T-helper 1 cell treated with Interleukin-12 subunit alpha and Interleukin-12 subunit beta and Interleukin-4 antibody, amounts not matched to agents 30 ng/mL and 1 ng/mL, for 36 hours (primary cell): ENCODE results near the gene SEC14L5. TPM values are rescaled to one million over a fixed set of nuclear protein-coding genes. Genes with fewer than 3 reads are reported as not detected.

ENCODE experiments used
- intact Hi-C: fragments of 100-400 bp; cut with micrococcal nuclease; formaldehyde crosslinking; loops from one replicate; pipeline ENCODE4 v1.15.1; 2024
- total RNA-seq: library from RNA; stranded (reverse); gene quantifications from 2 replicates; pipeline ENCODE4 v1.2.3, GENCODE V29; 2022

The SEC14L5 gene
- not detected in 2 replicates for total RNA-seq

- intact Hi-C loops, result loop anchor here (1.0 to 5.0 kb wide), 15 partner anchors 75 to 706 kb away; partner anchors contain the start of genes ANKS3, DNAAF8, HMOX2 and MGRN1
Measured at GRCh38 chr16:4957720-4958509, at the start of gene SEC14L5. Gene SEC14L5, plus strand, starts transcription at chr16:4958330. Its CDS starts 994 bp downstream, at chr16:4959324.

DNA sequence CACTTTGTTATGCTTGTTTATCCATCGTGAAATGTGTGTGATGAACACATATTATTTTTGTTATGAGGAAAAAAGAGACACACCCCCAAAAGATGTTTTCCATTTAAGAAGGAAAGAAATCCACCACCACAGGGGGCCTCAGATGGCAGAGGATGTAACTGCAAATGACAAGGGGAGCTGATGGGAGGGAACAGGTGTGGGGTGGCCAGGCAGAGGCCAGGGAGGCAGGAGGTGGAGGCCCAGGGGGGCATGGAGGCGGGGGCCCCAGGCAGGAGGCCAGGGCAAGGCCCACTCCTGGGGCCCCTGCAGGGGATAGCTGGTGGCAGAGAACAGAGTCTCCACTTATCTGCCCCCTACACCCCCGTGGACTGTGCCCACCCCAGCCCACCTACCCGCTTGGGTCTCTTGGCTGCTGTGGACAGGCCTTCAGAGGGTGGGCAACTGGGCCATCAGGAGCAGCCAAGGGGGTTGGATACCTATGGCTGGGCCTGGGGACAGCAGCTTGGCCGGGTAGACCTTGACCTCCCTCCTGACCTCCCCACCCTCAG, 49.2 kb upstream of the SEC14L5 start:
- intact Hi-C loops, result no loop called here

- intact Hi-C loops, result no loop called here
Measured at GRCh38 chr16:4909825-4910224, 48.3 kb upstream of the SEC14L5 start.

DNA sequence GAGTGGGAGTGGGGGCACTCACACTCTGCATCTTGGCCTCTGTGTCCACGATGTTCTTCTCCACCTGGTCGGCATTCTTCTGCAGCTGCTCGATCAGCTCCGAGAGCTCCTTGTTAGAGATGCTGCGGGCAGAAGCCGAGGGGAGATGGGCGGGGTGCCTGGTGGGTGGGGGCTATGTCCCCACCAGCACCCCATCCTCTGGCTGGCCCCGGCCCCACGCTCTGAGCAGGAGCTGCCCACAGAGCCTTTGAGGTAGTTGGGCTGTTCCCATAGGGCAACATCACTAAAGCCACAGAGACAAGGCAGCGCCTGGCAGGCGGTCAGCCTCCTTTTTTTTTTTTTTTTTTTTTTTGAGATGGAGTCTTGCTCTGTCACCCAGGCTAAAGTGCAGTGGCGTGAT, 47.3 kb upstream of the SEC14L5 start:
- intact Hi-C loops, result no loop called here

- intact Hi-C loops, result no loop called here
Measured at GRCh38 chr16:4911970-4912386, 46.2 kb upstream of the SEC14L5 start.

DNA sequence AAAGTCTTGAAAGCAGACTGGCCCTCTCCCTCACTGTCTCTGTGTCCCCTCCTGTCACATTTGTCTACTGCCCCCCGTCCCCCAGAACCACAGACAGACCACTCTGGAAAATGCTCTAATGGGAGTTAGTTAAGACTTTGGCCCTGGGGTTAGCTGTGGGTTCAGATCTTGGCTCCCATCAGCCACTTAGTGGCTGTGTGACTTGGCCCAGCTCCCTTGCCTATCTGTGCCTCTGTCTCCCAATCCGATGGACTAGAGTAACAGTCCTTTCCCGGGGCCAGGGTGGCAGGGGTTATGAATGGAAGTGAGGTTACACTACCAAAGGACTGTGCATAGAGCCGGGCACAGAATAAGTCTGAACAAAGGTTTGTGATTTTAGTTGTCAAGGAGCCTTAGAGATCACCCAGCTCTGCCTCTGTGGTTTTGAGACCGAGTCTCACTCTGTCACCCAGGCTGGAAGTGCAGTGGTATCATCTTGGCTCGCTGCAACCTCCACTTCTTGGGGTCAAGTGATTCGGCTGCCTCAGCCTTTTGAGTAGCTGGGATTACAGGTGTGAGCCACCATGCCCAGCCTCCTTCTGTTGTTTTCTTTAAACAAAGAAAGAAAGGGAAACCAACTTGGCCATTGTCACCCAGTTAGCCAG, 44.9 kb upstream of the SEC14L5 start:
- intact Hi-C loops, result no loop called here

DNA sequence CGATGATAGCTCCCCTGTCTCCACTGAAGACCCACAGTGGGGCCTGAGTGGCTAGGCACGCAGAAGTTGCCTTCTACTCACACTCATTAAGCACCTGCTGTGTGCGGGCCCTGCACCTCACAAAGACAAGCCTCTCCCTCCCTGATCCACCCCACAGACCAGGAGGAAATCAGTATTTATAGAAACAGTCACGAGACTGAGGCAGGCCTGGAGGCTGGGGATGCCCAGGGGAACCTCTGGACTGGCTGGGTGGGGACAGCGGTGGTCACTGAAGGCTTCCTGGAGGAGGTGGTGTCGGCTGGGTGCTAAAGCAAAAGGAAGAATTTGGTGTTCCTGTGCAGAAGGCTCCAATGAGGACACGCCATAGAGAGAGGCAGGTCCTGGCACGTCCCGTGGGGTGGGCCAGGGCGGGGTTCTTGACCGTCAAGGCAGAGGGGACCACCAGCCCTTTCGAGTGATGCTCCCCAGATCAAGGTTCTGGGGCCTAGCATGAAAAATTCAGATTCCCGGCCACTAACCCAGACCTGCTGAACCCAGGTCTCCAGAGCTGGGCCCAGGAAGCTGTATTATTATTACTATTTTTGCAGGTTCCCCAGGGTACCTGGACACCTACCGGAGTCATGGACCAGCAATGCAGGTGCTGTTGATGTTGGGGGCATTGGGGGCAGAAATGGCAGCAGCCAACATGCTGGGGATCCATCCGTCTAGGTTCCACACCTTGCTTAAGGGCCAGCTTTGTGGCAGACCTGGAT, 44.2 kb upstream of the SEC14L5 start:
- intact Hi-C loops, result no loop called here

DNA sequence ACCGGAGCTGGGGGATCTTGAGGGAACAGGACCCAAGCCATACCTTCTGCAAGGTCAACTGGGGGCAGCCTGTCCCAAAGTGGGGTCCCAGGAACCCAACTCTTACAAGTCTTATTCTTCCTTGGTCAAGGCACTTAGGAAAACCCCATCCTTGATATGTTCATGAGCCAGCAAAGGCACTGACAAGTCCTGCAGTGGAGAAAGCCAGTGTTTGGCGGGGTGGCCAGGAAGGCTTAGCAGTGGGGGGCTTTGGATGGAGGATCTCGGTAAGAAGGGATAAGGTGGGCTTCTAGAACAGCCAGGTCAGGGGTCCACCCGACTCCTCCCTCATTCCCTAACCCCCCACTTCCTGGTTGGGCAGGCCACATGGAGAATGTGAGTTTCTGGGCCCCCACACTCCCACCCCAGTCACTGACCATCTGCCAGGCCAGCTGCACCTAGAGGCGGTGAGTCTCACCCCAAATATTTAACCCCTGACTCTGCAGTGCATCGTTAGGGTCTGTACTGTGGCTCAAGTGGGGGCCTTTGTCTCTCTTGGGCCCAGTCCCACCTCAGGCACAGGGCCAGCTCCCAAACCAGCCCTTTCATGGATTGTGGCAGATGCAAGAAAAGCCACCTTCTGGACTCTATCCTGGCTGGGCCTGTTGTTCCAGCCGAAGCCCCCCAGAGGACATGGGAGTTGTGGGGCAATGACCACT, 43.5 kb upstream of the SEC14L5 start:
- intact Hi-C loops, result no loop called here

- intact Hi-C loops, result no loop called here
Measured at GRCh38 chr16:4915226-4915761, 42.8 kb upstream of the SEC14L5 start.

DNA sequence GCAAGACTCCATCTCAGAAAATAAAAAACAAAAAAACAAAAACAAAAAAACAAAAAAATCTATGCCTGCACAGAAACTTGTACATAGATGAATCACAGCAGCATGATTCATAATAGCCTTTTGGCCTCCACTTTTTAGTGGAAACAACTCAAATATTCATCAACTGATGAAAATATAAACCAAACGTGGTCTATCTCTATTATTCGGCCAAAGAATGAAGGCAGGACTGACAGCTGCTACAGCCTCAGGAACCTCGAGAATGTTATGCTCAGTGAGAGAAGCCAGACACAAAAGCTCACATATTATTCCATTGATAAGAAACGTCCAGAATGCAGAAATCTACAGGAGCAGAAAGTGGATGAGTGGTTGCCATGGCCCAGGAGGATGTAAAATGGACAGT, 41.0 kb upstream of the SEC14L5 start:
- intact Hi-C loops, result no loop called here

DNA sequence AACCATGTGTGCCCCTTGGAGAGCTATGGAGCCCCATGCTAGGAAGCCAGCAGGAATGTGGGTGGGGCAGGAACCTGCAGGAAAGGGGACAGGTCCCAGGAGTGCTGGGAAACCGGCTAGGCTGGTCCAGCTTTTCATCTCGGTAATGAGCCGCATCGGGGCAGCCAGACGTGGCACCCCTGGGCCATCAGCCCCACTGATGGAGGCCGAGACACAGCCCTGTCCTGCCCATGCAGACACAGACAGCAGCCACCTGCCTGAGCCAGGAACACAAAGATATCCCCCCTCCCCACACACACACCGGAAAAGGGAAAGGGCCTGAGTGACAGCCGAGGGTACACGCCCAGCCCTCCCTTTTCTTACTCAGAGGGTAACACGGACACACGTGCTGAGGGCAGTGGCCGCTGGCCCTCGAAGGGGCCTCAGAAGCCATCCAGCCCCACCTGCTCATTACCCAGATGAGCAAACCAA, 39.3 kb upstream of the SEC14L5 start:
- intact Hi-C loops, result no loop called here

DNA sequence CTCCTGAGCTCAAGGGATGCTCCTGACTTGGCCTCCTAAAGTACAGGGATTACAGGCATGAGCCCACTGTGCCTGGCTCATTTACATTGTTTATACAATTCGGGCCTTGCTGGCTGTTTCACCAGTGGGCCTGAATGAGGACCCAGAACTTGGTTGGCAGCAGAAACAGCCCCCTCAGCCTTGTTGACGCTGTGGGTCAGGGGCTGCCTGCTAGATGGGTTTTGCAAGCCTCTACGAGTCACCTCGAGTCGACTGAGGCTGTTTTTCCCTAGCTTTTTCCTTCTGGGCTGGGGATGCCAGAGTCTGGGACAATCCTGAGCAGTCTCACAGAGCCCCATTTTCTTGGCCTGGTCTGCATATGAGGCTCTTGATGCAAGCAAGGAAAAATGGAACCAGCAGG, 37.3 kb upstream of the SEC14L5 start:
- intact Hi-C loops, result no loop called here

GRCh38 chr16:4922721-4923342, 35.3 kb upstream of the SEC14L5 start:
- intact Hi-C loops, result no loop called here

DNA sequence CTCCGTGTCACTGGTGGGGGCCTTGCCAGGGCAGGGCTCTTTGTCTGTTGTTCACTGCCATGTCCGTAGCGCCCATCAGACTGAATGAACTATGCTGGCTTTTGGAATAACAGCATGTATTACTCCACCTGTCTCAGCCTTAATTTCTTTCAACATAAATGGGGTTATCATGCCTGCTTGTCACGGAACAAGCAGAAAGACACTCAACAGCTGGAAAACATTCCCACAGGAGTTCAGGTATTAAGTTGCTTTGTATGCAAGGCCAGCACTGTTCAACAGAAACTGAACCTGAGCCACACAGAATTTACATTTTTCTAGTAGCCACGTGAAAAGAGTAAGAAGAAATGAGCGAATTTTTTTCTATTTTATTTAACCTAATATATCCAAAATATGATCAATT, 34.3 kb upstream of the SEC14L5 start:
- intact Hi-C loops, result no loop called here

GRCh38 chr16:4924593-4925292, 33.4 kb upstream of the SEC14L5 start:
- intact Hi-C loops, result no loop called here

- intact Hi-C loops, result no loop called here
Measured at GRCh38 chr16:4925293-4925607, 32.9 kb upstream of the SEC14L5 start.

DNA sequence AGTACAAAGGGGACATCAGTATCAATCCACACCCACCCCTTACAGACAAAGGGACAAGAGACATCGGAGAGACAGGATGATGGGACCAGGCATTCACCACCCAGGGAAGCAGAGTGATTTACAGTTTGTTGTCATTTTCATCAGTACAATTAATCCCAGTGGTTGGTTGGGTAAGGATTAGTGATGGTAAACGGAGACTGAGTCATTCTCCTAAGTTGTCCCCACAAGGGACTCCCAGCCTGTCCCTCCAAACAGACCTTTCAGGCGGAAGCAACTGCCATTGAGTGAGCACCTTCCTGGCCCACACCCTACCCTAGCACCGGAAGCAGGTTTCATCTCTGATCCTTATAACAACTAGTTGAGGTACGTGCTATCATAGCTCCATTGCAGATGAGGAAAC, 32.3 kb upstream of the SEC14L5 start:
- intact Hi-C loops, result no loop called here

GRCh38 chr16:4926928-4927327, 31.2 kb upstream of the SEC14L5 start:
- intact Hi-C loops, result no loop called here

DNA sequence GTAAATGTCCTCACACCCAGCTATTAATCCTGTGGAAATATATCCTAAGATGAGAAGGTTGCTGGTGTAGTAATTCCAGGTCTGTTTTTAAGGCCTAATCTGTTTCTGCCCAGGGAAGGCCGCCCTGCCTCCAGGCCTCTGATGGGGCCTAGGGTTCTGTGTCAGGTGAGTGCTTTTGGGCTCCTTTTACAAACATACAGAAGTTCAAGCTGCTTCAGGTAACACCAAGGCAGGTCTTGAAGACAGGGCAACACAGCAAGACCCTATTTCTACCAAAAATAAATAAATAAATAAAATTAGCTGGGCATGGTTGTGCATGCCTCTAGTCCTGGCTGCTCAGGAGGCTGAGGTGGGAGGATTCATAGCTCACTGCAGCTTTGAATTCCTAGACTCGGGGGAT, 30.5 kb upstream of the SEC14L5 start:
- intact Hi-C loops, result no loop called here

- intact Hi-C loops, result no loop called here
Measured at GRCh38 chr16:4928227-4928626, 29.9 kb upstream of the SEC14L5 start.
